ENCODE results near the gene CA10. TPM values are rescaled to one million over a fixed set of nuclear protein-coding genes. Genes with fewer than 3 reads are reported as not detected.

The CA10 gene
- total RNA-seq, 2 donors from 2014 or later = 0.91 TPM; not detected in 1

DNA sequence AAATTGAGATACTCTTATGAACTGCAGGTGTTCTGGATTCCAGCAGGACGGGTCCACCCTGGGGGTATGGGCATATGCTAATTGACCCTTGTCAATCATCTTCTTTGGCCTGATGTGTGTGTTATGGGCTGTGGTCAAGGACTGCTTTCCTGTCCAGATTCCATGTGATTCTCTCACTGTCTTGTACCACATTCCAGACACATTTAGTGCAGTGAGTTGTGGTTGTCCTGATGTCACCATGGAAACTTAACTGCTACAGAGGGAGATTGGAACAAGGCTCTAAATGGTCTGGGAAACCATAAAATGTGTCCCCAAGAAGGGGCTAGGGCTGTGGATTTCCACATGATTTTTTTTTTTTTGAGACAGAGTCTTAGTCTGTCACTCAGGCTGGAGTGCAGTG lies 530.7 kb downstream of the CA10 start:
- Histone ChIP-seq H3K9me3 (no peaks in the 10 kb centered on the region), H3K27ac (no peak overlapping the region), H3K4me1 (replicated peaks) (no peaks in the 10 kb centered on the region), H3K4me3 (no peak overlapping the region), H3K27me3 (replicated peaks; ENCODE audit: insufficient read depth) (no peaks in the 10 kb centered on the region), H3K36me3 (no peaks in the 10 kb centered on the region)
- TF ChIP-seq, protein P1, sequence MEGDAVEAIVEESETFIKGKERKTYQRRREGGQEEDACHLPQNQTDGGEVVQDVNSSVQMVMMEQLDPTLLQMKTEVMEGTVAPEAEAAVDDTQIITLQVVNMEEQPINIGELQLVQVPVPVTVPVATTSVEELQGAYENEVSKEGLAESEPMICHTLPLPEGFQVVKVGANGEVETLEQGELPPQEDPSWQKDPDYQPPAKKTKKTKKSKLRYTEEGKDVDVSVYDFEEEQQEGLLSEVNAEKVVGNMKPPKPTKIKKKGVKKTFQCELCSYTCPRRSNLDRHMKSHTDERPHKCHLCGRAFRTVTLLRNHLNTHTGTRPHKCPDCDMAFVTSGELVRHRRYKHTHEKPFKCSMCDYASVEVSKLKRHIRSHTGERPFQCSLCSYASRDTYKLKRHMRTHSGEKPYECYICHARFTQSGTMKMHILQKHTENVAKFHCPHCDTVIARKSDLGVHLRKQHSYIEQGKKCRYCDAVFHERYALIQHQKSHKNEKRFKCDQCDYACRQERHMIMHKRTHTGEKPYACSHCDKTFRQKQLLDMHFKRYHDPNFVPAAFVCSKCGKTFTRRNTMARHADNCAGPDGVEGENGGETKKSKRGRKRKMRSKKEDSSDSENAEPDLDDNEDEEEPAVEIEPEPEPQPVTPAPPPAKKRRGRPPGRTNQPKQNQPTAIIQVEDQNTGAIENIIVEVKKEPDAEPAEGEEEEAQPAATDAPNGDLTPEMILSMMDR (IDR thresholded peaks at IDR 0.05) = no peak
- TF ChIP-seq POLR2A (IDR thresholded peaks at IDR 0.05) (no peak), POLR2AphosphoS5 (IDR thresholded peaks at IDR 0.05) (no peak)
- intact Hi-C loops (cut with DNase I) = no loop called here
- DNase-seq (ENCODE audit: low spot score) = no peak
- WGBS = 76% methylated on average over 1 of the region's 1 CpG

DNA sequence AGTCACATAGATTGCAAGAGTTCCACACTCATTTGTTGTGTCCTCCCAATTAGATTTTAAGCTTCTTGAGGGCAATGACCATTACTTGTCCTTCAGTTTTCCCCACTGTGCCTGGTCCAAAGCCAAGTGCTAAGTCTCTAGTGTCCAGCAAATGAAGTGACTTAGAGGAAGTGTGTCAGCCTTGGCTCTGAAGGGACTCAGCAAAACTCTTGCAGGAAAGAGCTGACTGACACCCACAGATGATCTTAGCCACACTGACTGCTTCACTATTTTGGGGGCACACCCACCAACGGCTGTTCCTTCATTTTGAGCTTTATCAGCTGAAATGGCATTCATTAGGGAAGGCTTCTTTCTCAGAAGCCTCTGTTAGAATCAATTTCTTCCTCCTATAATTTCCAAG lies 540.0 kb downstream of the CA10 start:
- 67% methylated on average over 1 of the region's 1 CpG for WGBS
- peaks cover 1% of the 10 kb centered on the region for H3K27me3 ChIP-seq (replicated peaks; ENCODE audit: insufficient read depth)
- TF ChIP-seq POLR2A (IDR thresholded peaks at IDR 0.05) (no peak), POLR2AphosphoS5 (IDR thresholded peaks at IDR 0.05) (no peak)
- TF ChIP-seq, protein P1 (IDR thresholded peaks at IDR 0.05) = no peak
- no peaks in the 10 kb centered on the region for H3K9me3 ChIP-seq
- intact Hi-C loops (cut with DNase I) = no loop called here
- DNase-seq (ENCODE audit: low spot score) = no peak
- no peak overlapping the region for H3K27ac ChIP-seq
- H3K4me3 ChIP-seq = no peak overlapping the region
- H3K4me1 ChIP-seq (replicated peaks) = no peaks in the 10 kb centered on the region
- no peaks in the 10 kb centered on the region for H3K36me3 ChIP-seq

GRCh38 chr17:51617986-51618385 lies 540.5 kb downstream of the CA10 start:
- 85% methylated on average over 1 of the region's 1 CpG for WGBS
- Histone ChIP-seq H3K27ac (no peak overlapping the region), H3K4me1 (replicated peaks) (no peaks in the 10 kb centered on the region), H3K9me3 (no peaks in the 10 kb centered on the region), H3K4me3 (no peak overlapping the region), H3K36me3 (no peaks in the 10 kb centered on the region), H3K27me3 (replicated peaks; ENCODE audit: insufficient read depth) (peaks cover 1% of the 10 kb centered on the region)
- TF ChIP-seq, protein P1 (IDR thresholded peaks at IDR 0.05) = no peak
- TF ChIP-seq POLR2AphosphoS5 (IDR thresholded peaks at IDR 0.05) (no peak), POLR2A (IDR thresholded peaks at IDR 0.05) (no peak)
- intact Hi-C loops (cut with DNase I) = no loop called here
- no peak for DNase-seq (ENCODE audit: low spot score)

GRCh38 chr17:51613255-51613654 lies 545.3 kb downstream of the CA10 start:
- H3K36me3 ChIP-seq = no peaks in the 10 kb centered on the region
- H3K9me3 ChIP-seq = no peaks in the 10 kb centered on the region
- H3K4me1 ChIP-seq (replicated peaks) = no peaks in the 10 kb centered on the region
- WGBS = 92% methylated on average over 1 of the region's 1 CpG
- H3K4me3 ChIP-seq = no peak overlapping the region
- no peaks in the 10 kb centered on the region for H3K27me3 ChIP-seq (replicated peaks; ENCODE audit: insufficient read depth)
- no peak overlapping the region for H3K27ac ChIP-seq
- intact Hi-C loops (cut with DNase I) = no loop called here
- no peak for DNase-seq (ENCODE audit: low spot score)
- no peak for TF ChIP-seq POLR2A (IDR thresholded peaks at IDR 0.05)

- 86% methylated on average over 3 of the region's 3 CpGs for WGBS
- no peak overlapping the region for H3K4me3 ChIP-seq
- no peaks in the 10 kb centered on the region for H3K4me1 ChIP-seq (replicated peaks)
- DNase-seq (ENCODE audit: low spot score) = no peak
- H3K36me3 ChIP-seq = no peaks in the 10 kb centered on the region
- H3K9me3 ChIP-seq = no peaks in the 10 kb centered on the region
- intact Hi-C loops (cut with DNase I) = no loop called here
- H3K27ac ChIP-seq = no peak overlapping the region
- TF ChIP-seq POLR2AphosphoS5 (IDR thresholded peaks at IDR 0.05) (no peak), POLR2A (IDR thresholded peaks at IDR 0.05) (no peak)
- TF ChIP-seq, protein P1 (IDR thresholded peaks at IDR 0.05) = no peak
- H3K27me3 ChIP-seq (replicated peaks; ENCODE audit: insufficient read depth) = no peaks in the 10 kb centered on the region
Measured at GRCh38 chr17:51612692-51613091, 545.8 kb downstream of the CA10 start.
